GM19467 (cell line): ENCODE results near the gene INO80B.
A peak's percentile ranks its signal among the peaks of the same experiment; 100 is the strongest.
"Not testable (repeated sequence)": the region's sequence is repeated elsewhere in the genome, so short reads cannot be mapped to it uniquely, and the experiment has no call there.

ENCODE experiments used
- ATAC-seq: cut with Tn5 transposase; IDR thresholded peaks from one replicate; pipeline ENCODE4 v1.9.1; 2021; ENCODE audit warnings: mild to moderate bottlenecking, moderate library complexity; ENCODE audit not compliant: unreplicated experiment

Gene INO80B

GRCh38 chr2:74454654-74455511, at the start of gene INO80B:
INO80B (plus strand) TSS chr2:74455087; CDS start chr2:74455117, 30 bp downstream.
- ATAC-seq = peak; percentile 51

- ATAC-seq = no peak
Measured at GRCh38 chr2:74406035-74406434, 48.9 kb upstream of the INO80B start.

DNA sequence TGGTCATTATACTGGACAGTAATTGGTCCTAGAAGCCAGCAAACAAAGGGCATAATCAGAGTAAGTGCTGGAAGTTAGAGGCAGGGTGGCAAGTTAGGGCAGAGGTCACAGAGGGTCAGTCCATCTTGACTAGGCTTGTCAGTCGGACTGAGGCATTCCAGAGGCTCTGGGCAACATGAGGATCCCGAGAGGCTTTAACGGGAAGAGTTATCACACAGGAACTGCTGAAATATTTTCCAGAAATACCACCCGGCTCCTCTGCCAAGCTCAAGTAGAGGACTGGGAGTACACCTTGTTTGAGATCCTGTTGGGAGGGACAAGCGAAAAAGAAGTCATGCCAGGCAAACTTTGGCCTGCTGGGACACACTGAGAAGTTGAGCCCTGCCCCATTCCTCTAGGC, 47.2 kb upstream of the INO80B start:
- ATAC-seq = no peak

DNA sequence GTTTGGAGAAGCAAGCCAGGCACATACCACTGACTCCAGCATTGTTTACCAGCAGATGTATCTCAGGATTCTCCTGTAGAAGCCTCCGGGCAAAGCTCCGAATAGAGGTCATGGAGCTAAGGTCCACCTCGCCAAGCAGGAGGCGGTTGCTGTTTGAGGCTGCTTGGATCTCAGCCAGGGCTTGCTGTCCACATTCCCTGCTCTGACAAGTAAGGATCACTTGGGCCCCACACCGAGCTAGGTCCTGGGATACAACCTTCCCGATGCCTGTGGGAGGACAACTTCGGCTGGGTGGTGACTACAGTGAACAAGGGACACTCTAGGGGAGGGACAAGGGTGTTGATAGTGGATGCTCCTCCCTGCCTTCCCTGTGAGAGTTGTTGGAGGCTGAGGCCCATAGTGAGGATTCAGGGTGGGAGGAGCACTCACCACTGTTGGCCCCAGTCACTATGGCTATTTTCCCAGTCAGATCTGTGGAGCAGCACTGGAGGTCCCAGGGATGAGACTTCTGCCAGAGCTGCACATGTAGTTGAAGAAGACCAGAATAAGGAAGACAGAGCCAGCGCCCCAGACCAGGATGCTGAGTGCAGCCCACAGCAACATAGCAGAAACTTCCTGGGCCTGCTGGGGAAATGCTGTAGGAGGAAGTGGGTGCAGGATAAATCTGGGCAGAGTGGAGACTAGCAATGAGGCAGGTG, 41.7 kb upstream of the INO80B start:
- no peak for ATAC-seq

DNA sequence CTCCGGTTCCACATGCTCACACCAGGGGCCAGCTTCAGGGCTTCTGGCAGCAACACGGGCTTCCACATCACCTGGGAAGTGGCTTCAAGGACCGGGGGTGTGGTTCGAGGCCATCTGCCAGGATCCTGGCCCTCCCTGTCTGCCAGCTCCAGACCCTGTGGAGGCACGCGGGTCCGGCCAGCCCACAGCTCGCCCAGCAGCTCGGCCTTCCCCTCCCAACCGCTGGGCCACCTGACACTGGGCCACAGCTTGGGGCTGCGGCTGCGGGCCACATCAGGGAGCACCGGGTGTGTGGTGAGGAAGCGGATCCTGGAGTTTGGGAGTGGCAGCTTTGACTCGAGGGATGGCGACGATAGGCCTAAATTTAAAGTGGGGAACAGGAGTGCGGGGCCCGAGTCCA, 40.4 kb upstream of the INO80B start:
- no peak for ATAC-seq

GRCh38 chr2:74414881-74415761, 39.8 kb upstream of the INO80B start:
- peak; percentile 41 for ATAC-seq

GRCh38 chr2:74415762-74416395, 39.0 kb upstream of the INO80B start:
- no peak for ATAC-seq

DNA sequence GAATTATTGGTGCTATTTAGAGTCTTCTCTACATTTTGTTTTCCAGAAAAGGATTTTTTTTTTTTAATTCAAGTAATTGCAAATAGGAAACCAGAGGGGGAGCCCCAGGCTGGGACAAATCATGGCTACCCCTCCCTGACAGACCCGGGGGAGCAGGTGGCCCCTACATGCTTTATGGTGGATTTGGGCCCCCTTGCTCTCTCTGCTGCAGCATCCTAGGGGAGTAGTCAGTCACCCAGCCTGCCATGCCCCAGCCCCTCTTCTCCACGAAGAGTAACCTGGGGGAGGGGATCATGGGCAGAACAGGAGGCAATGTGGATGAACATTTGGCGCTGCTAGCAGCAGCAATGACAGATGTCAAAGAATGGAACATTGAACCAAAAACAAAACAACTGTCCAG, 38.1 kb upstream of the INO80B start:
- no peak for ATAC-seq

DNA sequence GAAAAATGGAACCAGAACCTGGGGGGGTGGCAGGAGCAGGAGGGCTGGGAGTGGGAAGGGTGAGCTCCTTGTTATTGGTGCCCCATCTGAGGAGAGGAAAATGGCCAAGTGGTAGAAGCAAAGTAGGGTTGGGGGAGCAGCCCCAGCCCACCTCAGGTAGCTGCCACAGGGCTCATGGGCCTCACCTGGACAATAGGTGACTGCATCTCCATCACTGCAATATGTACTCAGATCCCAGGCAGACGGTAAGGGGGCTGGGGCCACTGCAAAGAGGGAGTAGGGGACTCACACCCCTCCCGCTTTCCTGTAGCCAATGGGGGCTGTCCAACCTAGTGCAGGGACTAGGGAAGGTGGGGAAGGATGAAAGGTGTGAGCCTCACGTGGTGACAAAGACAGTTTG, 37.7 kb upstream of the INO80B start:
- no peak for ATAC-seq

DNA sequence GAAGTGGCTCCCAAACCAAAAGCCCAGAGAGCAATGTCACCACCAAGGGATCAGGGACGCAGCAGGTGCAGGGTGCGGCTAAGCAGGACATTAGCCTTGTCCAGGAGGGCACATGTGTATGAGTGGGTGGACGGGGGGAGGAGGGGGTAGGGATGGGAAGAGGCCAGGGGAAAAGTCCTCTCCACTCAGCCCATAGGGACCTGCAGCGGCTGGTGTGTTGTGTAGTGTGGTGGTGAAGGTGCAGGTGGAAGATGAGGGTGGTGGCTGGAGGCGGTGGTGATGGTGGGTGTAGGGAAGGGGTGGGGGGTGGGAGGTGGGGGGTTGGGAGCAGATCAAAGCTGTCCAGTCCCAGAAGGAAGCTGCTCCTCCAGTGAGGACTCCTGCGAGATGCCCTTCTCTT, 37.1 kb upstream of the INO80B start:
- no peak for ATAC-seq

DNA sequence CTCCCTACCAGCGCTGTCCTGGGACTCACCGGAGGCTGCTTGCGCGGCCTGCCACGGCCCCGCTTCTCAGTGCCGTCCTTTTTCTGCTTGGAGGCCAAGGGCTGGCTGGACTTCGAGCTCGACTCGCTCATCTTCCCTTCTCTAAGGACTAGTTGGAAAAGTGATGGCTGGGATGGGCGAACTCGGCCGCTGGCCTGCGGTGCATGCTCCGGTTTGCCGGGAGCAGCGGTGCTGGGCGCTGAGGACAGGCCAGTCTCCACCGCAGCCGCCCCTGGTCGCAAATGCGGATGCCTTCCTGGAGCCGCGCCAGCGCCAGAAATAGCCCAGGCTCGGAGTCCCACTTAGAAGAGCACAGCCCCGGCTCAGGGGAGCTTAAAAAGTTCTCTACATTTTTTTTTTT, 36.6 kb upstream of the INO80B start:
- no peak for ATAC-seq

DNA sequence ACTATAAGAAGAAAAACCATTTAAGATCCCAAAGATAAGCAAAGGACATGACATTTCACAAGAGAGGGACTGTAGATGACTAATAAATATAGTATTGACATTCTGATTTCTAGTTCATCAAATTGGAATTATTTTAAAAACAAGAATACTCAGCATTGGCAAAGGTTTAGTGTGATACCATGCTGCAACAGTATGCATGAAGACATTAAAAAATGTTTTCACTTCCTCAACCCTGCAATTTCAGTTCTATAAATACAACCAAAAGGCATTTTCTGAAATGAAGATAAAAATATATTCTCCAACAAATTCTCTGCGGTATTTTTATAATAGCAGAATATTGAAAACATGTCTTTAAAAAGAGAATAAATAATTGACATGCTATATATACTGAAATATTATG, 35.5 kb upstream of the INO80B start:
- no peak for ATAC-seq

- no peak for ATAC-seq
Measured at GRCh38 chr2:74420006-74420405, 34.9 kb upstream of the INO80B start.

GRCh38 chr2:74420443-74421103, 34.3 kb upstream of the INO80B start:
- ATAC-seq = not testable (repeated sequence)

GRCh38 chr2:74421221-74421870, 33.5 kb upstream of the INO80B start, which contains the start of the genes C2orf81 and WDR54:
C2orf81 (minus strand) TSS chr2:74421619; CDS start chr2:74421560, 59 bp downstream.
WDR54 (plus strand) TSS chr2:74421730; CDS start chr2:74422154, 424 bp downstream.
- peak; percentile 90 for ATAC-seq

DNA sequence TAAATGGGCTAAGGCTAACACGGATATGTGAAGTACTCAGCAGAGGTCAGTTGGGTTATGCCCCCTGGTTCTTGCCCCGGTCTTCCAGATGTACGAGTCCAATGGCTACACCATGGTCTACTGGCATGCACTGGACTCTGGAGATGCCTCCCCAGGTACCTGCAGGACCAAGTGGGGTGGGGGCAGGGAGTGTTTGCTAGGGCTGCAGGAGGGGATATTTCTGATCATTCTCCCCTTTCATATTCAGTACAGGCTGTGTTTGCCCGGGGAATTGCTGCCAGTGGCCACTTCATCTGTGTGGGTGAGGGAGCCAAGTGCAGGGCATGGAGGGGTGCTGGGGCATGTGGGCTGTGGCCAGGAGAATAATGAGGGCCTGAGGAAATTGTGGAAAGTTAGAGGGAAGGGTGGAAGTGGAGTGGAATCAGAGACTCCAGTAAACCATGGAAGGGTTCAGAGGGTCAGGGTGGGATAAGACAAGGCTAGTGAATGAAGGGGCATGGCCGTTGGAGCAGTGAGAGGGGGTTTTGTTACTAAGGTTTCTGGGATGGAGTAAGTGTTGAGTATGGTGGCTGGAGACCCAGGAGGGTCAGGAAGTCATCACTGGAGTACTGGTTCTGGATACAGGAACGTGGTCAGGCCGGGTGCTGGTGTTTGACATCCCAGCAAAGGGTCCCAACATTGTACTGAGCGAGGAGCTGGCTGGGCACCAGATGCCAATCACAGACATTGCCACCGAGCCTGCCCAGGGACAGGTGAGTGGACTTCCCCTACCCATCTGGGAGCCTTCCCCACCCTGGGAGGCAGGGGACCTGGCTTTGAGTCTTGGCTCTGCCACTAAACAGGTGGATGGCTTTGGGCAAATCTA, 31.4 kb upstream of the INO80B start:
- ATAC-seq = no peak

DNA sequence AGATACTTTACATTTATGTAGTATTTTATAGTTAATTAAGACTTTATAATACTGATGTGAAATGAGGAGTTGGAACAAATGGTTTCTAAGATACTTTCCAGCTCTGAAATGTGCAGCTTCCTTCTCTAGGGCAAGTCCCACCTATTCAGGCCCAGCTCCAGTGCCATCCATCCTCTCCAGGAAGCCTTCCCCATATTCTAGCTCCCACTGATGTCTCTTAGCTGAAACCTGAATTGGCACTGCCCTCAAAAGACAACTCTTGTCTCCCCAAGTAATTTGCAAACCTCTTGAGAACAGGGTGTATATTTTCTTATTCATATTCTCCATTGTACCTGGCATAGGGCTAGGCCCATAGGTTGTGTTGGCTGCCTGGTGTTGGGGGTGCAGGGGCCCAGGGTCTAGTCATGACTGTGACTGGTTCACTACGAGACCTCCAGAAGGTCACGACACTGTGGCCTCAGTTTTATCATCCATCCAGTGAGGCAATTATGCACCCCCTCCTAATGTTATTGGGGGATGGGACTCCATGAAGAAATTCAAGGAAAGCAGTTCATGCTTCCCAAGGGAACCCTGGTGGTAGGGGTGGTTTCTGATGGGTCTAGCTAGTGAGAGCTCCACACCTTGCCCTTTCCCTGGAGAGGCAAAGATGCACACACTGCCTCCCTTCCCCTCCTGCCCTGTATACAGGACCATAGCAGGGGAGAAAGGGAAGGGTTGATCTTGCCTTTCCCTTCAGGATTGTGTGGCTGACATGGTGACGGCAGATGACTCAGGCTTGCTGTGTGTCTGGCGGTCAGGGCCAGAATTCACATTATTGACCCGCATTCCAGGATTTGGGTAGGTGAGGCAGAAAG, 30.5 kb upstream of the INO80B start:
- ATAC-seq = no peak

DNA sequence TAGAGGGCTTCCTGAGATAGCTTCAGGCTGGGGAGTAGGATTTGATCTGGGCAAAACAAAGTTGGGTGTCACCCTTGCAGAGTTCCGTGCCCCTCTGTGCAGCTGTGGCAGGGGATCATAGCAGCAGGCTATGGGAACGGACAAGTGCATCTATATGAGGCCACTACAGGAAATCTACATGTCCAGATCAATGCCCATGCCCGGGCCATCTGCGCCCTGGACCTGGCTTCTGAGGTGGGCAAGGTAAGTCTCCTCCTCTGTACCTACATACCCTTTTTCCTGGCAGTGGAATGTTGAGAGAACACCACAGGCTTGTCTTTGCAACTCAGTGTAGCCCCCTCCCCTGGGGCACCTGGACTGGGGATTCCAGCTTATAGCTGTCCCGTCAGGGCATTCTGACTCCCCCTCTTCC, 29.9 kb upstream of the INO80B start:
- ATAC-seq = no peak
